GM21528 (cell line): Measurements from ENCODE around the gene AGAP9.
"Not testable (repeated sequence)": the region's sequence is repeated elsewhere in the genome, so short reads cannot be mapped to it uniquely, and the experiment has no call there.

Source experiments
- ATAC-seq: cut with Tn5 transposase; IDR thresholded peaks from one replicate; pipeline ENCODE4 v1.9.1; 2021; ENCODE audit warnings: mild to moderate bottlenecking, moderate library complexity; ENCODE audit not compliant: unreplicated experiment, low FRiP score

Gene AGAP9

DNA sequence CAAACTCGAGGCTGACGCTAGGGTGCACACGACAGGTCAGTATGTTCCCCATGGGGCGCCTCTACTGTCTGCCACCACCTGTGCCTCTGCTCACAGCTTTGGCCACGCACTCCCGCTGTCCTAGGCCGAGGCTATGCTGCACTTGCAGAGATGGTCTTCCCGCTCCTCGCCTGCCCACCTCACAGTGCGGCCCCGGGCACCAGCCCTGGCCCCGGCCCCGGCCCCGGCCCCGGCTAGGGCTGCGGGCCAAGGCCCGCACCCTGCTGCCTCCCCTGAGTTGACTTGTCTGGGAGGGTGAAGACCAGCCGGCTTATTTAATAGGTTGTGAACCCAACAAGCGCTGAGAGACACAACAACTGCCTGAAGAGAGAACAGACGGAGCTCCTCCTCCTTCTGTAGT, at the start of gene AGAP9:
Gene AGAP9, minus strand, starts transcription at position 164 of the 400 bp plus-strand sequence. Its CDS starts 112 bp downstream, at position 52.
- ATAC-seq, result not testable (repeated sequence)

DNA sequence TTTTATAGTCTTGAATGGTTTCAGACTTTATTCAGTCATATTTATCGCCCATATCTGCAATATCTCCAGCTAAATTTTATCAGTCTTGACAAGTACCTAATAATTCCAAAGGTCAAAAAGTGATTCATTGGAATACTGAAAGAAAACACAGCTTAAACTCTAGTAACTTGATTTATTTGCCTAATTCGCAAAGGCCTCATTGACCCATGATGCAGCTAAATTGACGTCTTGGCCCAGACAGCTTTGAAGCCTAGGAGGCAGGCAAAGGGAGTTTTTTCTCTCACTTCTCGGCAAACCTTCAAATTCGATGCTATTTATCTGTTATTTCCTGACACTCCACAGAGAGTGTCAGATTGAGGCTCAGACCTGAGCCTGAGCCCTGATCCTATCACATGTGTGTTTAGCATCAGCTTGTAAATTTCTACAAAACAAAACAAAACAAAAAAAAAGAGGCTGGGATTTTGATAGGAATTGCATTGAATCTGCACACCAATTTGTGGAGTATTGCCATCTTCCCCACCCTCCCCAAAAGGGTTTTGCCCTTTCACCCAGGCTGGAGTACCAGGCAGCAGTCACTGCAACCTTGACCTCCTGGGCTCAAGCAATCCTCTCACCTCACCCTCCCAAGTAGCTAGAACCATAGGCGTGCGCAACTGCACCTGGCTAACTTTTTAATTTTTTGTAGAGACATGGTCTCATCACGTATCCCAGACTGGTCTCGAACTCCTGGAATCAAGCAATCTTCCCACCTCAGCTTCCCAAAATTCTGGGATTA, 47.9 kb upstream of the AGAP9 start:
- not testable (repeated sequence) for ATAC-seq

DNA sequence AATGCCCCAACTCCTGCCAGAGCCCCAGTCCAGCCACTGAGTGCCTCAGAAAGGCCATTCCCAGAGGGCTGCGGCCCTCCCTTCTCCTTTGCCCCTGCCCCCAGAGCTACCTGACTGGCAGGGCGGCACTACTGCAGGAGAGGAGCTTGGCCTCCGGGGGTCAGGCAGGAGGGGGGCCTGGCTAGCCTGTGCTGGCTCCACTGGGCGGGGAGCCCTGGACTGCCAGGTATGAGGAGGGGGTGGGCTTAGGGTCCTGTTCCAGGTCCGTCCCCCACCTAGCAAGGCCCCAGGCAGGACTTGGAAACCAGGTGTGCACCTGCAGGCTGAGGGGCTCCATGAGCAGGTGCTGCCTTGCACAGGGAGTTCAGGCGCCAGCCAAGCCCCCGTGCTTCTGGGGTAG, 43.3 kb upstream of the AGAP9 start:
- ATAC-seq, result not testable (repeated sequence)

DNA sequence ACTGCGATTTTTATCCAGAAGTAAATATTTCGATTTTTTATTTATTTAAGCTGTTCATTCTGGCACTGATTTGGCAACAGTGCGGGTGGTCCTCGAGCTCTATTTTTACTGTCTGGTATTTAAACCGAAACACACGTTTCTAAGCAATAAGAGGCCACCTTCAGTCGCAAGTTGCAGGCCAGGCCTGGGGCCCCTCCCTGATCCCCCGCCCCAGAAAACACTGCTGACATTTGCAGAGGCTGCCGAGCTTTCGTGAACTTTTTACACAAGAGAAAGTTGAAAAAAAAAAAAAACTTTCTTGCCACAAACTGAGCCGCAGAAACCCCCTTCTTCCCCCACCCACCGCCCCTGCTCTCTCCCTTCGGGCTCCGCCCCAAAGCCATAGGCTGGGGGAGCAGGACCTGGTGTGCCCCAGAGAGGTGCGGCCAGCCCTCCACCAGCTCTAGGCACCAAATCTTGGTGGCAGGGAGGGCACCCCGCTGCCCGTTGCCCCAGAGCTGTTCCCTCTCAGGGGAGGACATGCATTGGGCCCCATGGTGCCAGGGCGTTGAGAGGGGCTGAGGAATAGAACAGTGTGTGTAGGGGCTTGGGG, 42.8 kb upstream of the AGAP9 start:
- not testable (repeated sequence) for ATAC-seq

DNA sequence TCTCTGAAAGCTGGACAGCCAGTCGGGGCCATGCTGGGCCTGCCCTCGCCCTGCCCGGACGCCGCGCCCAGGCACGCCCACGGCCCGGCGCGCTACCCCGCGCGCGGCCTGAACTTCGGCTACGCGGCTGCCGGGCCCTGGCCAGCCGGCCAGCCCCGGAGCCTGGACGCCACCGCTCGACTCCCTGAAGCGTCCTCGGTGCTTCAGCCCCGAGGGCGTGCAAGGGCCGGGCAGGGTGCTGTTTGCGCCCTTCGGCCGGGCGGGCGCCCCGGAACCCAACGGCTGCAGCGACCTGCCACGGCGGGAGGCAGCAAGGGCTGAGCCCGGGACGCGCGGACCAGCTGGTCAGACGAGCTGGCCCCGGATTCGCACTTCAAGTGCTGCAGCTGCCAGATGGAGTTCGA, 42.1 kb upstream of the AGAP9 start:
- ATAC-seq, result not testable (repeated sequence)

DNA sequence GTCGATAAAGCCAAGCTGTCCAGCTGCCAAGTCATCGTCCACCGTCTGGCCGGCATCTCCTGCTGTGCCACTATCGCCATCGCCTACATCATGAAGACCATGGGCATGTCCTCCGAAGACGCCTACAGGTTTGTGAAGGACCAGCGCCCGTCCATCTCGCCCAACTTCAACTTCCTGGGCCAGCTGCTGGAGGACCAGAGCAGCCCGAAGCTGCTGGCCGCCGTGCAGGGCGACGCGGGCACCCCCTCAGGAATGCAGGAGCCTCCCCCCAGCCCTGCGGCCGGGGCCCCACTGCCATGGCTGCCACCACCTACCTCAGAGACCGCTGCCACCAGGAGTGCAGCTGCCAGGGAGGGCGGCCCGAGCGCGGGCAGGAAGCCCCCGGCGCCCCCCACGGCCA, 41.5 kb upstream of the AGAP9 start:
- ATAC-seq, result not testable (repeated sequence)

DNA sequence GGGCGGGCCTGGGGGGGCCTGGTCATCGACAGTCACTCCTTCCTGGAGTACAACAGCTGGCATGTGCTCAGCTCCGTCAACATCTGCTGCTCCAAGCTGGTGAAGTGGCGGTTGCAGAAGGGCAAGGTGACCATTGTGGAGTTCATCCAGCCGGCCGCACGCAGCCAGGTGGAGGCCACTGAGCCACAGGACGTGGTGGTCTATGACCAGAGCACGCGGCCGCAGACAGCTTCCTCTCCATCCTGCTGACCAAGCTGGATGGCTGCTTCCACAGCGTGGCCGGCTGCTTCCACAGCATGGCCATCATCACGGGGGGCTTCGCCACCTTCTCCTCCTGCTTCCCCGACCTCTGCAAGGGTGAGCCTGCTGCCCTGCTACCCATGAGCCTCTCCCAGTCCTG, 40.9 kb upstream of the AGAP9 start:
- not testable (repeated sequence) for ATAC-seq

DNA sequence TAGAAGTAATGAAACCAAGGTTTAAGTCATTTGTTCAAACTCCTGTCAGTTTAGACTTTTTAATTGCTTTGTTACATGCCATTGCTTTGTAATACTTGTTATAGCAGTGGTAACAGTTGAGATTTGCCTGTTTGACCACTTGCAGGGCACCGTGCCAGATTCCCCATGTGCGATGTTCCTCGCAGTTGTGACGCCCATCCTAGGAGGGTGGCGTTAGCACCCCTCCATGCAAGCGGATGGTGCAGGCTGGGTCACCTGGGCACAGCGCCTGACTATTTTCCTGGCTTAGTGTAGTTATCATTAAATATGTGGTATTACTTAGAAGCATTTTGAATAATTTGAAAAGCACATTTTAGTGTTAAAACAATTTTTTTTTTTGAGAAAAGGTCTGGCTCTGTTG, 37.0 kb upstream of the AGAP9 start:
- not testable (repeated sequence) for ATAC-seq

DNA sequence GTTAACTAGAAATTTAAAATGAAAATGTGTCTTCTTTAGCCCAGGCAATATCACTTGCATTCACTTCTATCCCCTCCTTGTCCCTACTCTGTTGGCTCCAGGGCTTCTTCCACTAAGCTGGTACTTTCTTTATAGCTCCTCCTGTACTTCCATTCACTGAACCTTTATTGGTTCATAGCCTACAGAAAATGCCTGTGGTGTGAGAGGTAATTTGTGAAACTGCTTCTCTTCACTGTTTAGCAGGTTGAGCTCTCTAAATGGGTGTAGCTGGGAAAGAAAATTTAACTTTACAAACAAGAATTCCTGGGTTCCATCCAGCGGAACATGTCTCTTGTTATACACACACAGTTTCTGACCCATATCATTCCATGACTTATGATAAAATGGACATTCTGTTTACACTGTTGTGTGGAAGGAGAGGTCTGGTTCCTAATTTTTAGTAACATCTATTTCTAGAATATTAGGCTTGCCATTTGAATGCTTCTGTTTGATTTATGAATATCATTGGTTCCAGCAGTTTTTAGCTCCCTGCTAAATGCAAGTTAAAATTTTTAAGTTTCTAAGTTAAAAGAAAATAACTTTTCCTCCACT, 36.4 kb upstream of the AGAP9 start:
- ATAC-seq, result not testable (repeated sequence)

DNA sequence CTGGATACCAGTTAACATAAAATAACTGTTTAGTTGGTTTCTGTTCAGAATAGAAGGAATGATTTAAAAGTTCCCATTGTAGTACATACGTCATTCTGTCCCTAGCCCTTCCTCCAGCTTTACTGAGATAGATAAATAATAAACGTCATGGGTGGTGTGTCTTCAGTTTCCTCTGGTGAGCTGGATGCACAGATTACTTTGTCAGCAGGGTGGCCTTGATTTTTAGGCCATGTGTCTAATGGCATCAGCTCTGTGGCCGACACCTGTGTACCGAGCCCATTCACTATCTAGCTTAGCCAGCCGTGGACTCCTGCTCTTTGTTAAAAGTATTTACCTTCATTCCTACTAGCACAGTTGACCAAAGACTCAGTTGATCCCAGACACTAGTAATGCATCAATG, 34.7 kb upstream of the AGAP9 start:
- not testable (repeated sequence) for ATAC-seq

DNA sequence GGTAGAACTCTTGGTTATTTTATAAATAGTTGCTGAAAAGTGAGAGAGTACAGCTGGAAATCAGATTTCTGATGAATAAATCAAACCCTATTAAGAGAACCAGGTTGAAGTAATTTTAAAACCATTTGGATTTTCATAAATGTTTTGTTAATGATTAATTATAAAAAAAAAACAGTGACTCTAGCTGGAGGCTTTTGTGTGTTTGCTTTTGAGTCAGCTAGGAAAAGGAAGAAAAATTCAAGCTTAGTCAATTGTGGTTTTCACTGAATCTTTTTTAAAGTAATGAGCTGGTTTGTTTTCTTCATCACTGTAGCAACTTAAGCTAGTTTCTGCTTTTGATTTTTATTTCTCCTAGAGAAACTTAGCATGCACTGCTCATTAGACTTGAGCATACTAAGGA, 34.2 kb upstream of the AGAP9 start:
- not testable (repeated sequence) for ATAC-seq

DNA sequence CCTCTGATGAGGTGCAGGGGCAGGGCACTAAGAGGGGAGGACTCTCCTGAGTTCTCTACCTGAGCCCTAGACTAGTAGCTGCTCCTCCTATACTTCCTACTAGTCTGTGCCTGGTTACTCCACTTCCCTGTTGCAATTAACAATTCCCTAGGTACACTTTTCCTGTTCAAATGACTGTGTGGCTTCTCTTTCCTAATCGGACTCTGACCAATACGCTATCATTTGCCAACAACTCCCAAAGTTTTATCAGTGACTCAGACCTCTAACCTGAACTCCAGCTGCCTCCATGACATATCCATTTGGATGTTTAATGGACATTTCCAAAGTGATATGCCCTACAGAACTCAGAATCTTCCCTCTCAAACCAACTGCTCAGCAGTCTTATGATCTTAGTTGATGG, 31.9 kb upstream of the AGAP9 start:
- ATAC-seq, result not testable (repeated sequence)

DNA sequence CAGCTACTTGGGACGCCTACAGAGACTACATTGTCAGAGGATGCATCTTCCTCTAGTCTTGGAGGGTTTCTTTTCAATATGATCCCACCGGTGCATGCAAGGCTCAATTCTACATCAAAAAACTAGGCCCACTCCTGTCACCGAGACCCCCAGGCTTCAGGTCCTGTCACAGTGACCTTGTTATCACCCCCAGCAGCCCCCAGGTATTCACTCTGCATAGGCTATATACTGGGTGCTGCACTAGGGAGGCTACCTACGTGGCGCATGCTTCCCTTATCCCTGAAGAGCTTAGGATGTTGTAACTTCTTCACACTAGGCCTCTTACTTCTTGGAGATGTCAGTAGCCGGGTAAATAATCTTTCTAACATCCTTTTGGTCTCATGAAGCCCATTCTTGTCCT, 31.1 kb upstream of the AGAP9 start:
- ATAC-seq, result not testable (repeated sequence)

DNA sequence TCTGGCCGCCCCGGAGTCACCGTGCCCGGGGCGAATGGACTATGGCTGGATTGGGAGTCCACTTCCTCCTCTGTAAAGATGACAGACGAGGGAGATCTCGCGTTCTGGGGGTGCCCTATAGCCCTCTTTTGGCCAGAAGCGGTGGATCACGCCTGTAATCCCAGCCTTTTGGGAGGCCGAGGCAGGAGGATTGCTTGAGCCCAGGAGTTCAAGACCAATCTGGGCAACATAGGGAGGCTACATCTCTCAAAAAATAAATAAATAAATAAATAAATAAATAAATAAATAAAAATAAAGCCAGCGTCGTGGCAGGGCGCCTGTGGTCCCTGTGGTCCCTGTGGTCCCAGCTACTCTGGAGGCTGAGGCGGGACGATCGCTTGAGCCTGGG, 30.4 kb upstream of the AGAP9 start:
- ATAC-seq, result not testable (repeated sequence)

DNA sequence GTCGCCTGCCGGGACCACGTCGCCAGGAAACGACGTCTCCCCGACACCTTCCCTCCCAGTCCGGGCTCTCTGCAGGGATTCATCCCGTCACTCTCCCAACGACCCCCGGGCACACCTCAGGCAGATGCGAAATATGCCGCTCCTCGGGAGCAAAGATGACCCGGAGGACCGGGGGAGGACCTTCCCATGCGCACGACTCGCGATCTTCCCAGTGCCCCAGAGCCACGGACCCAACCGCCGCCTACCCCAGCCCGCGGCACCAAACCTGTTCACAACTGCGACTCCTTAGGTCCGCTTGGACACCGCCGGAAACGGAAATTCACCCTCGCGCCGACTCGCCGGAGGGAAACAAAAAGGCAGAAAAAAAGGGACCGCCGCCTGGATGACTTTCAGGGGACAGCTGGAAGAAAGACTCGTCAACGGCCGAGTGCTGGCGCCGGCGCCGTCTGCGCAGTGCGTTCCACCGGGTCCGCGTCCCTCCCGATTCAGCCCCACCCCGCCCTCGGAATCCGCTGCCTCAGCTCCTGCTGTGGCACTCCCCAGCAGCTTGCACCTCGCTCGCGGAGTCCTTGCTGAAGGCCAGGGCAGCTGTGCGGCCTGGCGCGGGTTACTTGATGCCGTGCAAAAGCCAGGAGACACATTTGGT, 29.9 kb upstream of the AGAP9 start:
- peak; percentile 96 for ATAC-seq

DNA sequence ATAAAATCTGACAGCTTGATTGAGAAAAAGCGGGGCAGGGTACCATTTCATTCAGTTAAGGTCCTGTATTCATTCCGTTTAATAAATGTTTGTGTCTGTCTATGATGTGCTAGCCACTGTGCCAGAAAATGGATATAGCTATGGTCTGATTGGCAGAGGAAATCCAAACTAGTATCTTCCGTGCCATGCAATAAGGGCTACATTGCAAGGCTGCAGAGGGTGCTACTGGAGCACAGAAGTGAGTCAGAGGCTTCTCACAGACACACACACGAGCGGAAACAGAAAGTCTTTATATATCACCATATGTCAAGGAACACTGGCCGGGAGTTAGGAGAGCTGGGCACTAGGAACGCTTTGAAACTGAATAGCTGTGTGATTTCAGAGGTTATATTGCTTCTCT, 29.3 kb upstream of the AGAP9 start:
- not testable (repeated sequence) for ATAC-seq

DNA sequence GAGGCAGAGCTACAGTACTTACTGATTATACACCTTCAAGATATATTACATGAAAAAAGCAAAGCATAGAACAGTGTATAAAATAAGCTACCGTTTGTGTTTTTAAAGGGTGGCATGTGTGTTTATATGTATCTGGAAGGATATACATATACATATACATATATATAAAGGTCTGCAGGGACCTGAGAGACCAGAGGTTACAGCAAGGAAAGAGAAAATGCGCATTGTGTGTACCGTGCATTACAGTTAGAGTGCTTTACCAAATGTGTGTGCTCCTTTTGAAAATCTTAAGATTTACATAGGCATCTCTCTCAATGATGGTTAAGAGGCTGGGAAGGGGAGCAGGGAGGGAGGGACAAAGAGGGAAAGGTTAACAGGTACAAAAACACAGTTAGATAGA, 23.8 kb upstream of the AGAP9 start:
- not testable (repeated sequence) for ATAC-seq

DNA sequence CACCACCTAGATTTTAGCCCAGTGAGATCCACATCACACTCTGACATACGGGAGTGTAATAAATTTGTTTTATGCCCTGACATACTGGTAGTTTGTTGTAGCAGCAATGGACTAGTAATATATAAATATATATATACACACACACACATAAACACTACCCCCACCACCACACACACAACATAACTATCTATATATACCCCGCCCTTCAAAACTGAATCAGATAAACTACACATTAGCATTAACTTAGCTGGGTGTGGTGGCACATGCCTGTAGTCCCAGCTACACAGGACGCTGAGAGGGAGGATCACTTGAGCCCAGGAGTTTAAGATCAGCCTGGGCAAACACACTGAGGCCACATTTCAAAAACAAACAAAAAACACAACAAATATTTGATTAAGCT, 13.0 kb upstream of the AGAP9 start:
- not testable (repeated sequence) for ATAC-seq

DNA sequence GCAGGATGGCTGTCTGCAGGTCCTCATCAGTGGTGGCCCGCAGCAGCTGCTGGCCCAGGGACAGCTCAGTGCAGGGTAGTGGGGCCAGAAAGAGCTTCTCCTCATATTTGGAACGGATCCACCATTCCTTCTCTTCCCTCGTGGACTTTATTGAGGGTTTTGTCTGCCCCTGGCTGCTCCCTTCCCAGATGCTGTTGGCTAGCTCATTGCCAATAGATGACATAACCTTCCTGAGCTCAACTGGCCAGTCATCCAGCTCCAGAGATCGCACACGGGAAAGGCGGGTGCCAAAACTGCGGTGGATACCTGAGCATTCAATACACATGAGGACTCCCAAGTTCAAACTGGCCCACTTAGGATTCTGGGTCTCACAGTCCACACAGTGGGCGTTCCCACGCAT, 21.1 kb downstream of the AGAP9 start:
- ATAC-seq, result not testable (repeated sequence)

DNA sequence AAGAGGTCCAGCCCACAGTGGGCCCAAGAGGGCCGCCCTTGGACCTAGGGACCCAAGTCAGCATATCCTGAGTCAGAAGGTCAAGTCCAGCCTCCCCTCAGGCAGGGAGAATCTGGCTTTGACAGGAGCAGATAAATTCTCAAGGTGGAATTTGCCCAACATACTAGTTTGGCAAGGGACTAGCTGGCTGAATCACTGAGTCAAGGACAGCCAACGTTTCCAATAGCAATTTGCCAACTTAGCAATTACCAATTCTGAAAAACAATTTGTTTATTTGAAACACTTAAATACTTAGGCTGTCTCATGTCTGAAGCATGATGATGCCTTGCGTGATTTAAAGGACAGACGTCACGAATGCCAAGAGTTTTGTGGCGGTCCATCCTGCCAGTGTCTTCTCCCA, 29.2 kb downstream of the AGAP9 start:
- not testable (repeated sequence) for ATAC-seq

DNA sequence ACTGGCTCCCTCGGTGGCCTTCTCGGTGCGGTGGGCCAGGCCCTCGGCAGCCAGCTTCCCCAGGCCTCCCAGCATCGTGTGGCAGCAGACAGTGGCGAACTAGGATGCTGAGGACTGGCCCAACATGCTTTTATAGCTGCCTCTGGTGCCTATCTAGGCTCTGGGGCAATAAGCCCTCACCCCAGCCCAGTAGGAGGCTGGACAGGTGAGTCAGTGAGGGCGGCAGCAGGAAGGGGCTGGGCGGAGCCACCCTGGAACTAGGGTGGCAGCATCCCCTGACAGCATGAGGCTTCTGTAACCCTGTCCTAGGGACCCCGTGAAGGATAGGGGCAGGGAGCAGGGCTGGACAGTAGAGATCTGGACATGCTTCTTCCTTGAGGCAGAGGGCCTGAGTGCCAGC, 31.8 kb downstream of the AGAP9 start, which contains the start of gene FAM25G:
Gene FAM25G, minus strand, starts transcription at position 101 of the 400 bp plus-strand sequence. Its CDS starts 26 bp downstream, at position 75.
- not testable (repeated sequence) for ATAC-seq
